ENCODE measurements around the gene JMY. TPM values are rescaled to one million over a fixed set of nuclear protein-coding genes. Genes with fewer than 3 reads are reported as not detected.
A peak's percentile ranks its signal among the peaks of the same experiment; 100 is the strongest.

JMY gene
- 10 to 100 TPM; 27.1 to 27.3 TPM for total RNA-seq
- 1 to 10 TPM; 5.3 to 5.7 (median 5.6) TPM for polyA plus RNA-seq
- 40.8 to 319 (median 118) reads per million in 6 experiments for total RNA-seq

DNA sequence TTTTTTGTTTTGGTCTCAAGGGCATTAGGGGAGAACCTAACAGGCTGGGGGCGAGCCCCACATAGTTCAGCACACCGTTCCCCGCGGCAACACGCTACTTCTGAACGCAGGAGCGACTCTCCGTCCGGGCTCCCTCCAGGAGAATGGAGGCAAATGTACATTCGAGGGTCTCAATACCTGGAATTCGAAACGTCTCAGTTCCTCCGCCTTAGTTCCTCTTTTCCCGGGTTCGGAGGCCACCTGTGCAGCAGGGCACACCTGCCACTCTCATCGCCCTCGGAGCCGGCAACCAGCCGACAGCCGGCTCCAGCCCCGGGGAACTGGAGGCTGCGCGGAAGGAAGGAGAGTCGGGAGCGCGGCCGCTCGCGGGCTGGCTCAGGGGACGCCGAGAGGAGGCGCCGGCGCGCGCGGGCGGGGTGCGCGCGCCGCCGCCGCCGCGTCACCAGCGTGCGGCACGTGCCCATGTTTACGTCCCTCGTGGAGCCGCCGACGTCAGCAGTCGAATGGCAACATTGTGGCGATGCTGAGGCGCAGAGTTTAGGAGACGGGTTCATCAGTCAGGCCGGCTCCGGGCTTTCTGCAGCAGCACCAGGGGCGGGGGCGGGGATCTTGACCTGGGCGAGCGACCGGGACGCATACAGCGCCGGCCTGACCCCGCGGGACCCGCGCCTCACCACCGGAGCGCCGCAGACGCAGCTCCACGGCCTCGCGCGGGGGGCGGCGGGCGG lies at the start of gene JMY:
Gene JMY (plus strand): TSS at position 498 of the 728 bp plus-strand sequence. CDS start 520 bp downstream, outside the sequence.
- H3K4me1 Mint-ChIP-seq: peaks cover 10 to 35% (median 28%) of the 10 kb centered on the region in 4 donors
- peak within 1 kb of the TSS; percentile 93 to 99 (median 97) for H3K27ac Mint-ChIP-seq
- no peaks in the 10 kb centered on the region for H3K27me3 Mint-ChIP-seq
- H3K4me3 Mint-ChIP-seq: peak within 1 kb of the TSS; percentile 86 to 99 (median 96)
- ATAC-seq (peak; percentile 81 to 84), DNase-seq (peak; percentile 76 to 93 (median 86))
- POLR2A ChIA-PET: interaction anchor here (0.6 to 2.9 kb wide), 6 partner anchors 17 to 875 kb away, joined by 3 to 17 read pairs (median 3); partner anchors contain the start of genes ARSB and SCAMP1
- H3K9me3 Mint-ChIP-seq: no peaks in the 10 kb centered on the region
- H3K36me3 Mint-ChIP-seq: peaks cover 0 to 6% (median 0%) of the 10 kb centered on the region in 3 donors

- Mint-ChIP-seq H3K9me3 (no peaks in the 10 kb centered on the region), H3K27ac (no peak overlapping the region), H3K4me1 (no peaks in the 10 kb centered on the region), H3K27me3 (no peaks in the 10 kb centered on the region), H3K36me3 (no peaks in the 10 kb centered on the region), H3K4me3 (no peak overlapping the region)
- ATAC-seq (no peak), DNase-seq (no peak)
- POLR2A ChIA-PET: no interaction called here
Measured at GRCh38 chr5:79186455-79186854, 49.5 kb upstream of the JMY start.

DNA sequence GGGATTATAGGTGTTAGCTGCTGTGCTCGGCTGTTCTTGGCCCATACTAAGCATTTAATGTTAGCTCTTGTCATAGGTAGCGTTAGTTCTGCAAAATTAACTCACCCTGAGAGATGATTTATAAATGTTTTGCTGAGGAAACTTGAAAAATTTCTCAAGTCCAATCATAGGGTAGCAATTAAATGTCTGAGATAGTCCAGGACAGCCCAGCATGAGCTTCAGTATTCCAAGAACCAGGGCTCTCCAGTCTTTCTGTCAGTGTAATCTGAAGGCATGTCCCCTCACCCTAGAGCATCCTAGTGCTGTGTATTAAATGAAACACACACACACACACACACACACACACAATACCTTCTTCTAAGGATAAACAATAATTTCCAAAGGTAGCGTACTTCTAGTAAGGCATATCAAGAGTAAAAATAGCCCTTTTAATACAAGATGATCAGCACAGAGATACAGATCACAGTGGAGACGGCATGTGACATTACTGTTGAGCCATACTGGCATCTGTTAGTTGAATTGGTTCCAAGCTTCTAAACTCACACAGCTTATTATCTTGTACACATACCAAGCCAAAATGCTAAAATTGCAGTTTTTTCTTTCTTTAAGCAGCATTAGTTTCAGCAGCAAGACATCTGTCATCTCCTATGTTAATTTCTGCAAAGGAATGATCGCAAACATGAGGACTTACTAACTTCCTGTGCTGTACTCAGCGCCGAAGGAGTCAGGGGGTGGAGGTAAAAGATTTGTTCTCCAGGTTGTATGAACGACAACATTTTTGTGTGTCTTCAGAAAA lies 46.3 kb upstream of the JMY start:
- Mint-ChIP-seq H3K4me1 (no peaks in the 10 kb centered on the region), H3K36me3 (no peaks in the 10 kb centered on the region), H3K27ac (no peak overlapping the region), H3K27me3 (no peaks in the 10 kb centered on the region), H3K4me3 (no peak overlapping the region), H3K9me3 (no peaks in the 10 kb centered on the region)
- POLR2A ChIA-PET: no interaction called here
- DNase-seq (no peak), ATAC-seq (no peak)

- ATAC-seq: no peak
- POLR2A ChIA-PET: no interaction called here
Measured at GRCh38 chr5:79190235-79190529, 45.7 kb upstream of the JMY start.

DNA sequence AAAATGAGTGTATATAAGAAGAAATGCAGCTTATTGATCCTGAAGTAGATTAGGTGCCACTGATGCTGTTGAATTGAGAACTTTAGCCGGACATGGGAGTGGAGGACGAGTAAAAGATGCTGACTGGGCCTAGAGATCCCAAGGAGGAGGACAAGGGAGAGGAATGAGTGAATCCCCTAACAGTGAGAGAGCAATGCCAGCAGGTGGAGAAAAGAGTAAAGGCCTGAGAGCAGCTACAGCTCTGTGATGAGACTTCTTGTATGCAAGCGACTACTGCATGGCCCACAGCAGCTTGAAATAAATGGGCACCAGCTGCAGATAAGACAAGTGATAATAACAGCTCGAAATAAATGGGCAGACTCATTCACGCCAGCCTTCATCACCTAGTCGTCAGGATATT lies 44.5 kb upstream of the JMY start:
- ATAC-seq: no peak
- POLR2A ChIA-PET: interaction anchor here (0.7 kb wide), 1 partner anchor 46 kb away, joined by 4 read pairs; no protein-coding TSS in a partner anchor
- Mint-ChIP-seq H3K36me3 (no peaks in the 10 kb centered on the region), H3K9me3 (no peaks in the 10 kb centered on the region), H3K4me1 (no peaks in the 10 kb centered on the region), H3K4me3 (no peak overlapping the region), H3K27me3 (no peaks in the 10 kb centered on the region), H3K27ac (peak overlapping the region in 2 of 10 donors; percentile 1 to 16)
- DNase-seq: no peak

More at GRCh38 chr5:79190235-79190529, 45.7 kb upstream of the JMY start:
- H3K27me3 Mint-ChIP-seq: no peaks in the 10 kb centered on the region
- no peak overlapping the region for H3K4me3 Mint-ChIP-seq
- no peaks in the 10 kb centered on the region for H3K36me3 Mint-ChIP-seq
- H3K4me1 Mint-ChIP-seq: no peaks in the 10 kb centered on the region
- no peaks in the 10 kb centered on the region for H3K9me3 Mint-ChIP-seq
- no peak for DNase-seq
- no peak overlapping the region for H3K27ac Mint-ChIP-seq

DNA sequence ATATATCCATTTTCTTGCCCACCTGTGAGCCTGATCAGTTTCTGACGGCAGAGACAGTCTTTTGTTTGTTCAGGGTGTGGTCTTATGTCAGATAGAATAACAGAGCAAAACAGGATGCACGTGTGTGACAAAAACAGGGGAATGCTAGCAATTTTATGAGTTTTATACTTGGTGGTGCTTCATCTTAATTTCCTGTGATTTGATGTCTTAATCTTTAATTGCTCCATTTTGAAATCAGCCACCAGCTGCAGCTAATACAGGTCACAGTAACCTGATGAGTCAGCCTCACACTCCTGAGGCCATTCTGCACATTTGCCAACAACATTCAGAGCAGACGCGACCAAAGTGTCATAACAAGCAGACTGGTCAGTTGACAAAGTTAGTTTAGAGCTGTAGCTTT lies 42.3 kb upstream of the JMY start:
- no peaks in the 10 kb centered on the region for H3K36me3 Mint-ChIP-seq
- ATAC-seq (no peak), DNase-seq (no peak)
- POLR2A ChIA-PET: no interaction called here
- H3K27me3 Mint-ChIP-seq: no peaks in the 10 kb centered on the region
- no peak overlapping the region for H3K4me3 Mint-ChIP-seq
- H3K9me3 Mint-ChIP-seq: no peaks in the 10 kb centered on the region
- no peaks in the 10 kb centered on the region for H3K4me1 Mint-ChIP-seq
- H3K27ac Mint-ChIP-seq: no peak overlapping the region

- POLR2A ChIA-PET: no interaction called here
- ATAC-seq (peak; percentile 49 to 56), DNase-seq (peak in 1 of 10 donors; percentile 4)
- H3K36me3 Mint-ChIP-seq: no peaks in the 10 kb centered on the region
- no peaks in the 10 kb centered on the region for H3K4me1 Mint-ChIP-seq
- no peaks in the 10 kb centered on the region for H3K9me3 Mint-ChIP-seq
- no peak overlapping the region for H3K27ac Mint-ChIP-seq
- no peaks in the 10 kb centered on the region for H3K27me3 Mint-ChIP-seq
- H3K4me3 Mint-ChIP-seq: no peak overlapping the region
Measured at GRCh38 chr5:79200573-79201183, 35.3 kb upstream of the JMY start.

- no peak overlapping the region for H3K4me3 Mint-ChIP-seq
- ATAC-seq (no peak), DNase-seq (no peak)
- no peaks in the 10 kb centered on the region for H3K4me1 Mint-ChIP-seq
- no peaks in the 10 kb centered on the region for H3K27me3 Mint-ChIP-seq
- H3K36me3 Mint-ChIP-seq: no peaks in the 10 kb centered on the region
- POLR2A ChIA-PET: no interaction called here
- no peaks in the 10 kb centered on the region for H3K9me3 Mint-ChIP-seq
- no peak overlapping the region for H3K27ac Mint-ChIP-seq
Measured at GRCh38 chr5:79201206-79201605, 34.7 kb upstream of the JMY start.

- H3K27ac Mint-ChIP-seq: no peak overlapping the region
- DNase-seq: no peak
Measured at GRCh38 chr5:79202076-79202475, 33.9 kb upstream of the JMY start.

DNA sequence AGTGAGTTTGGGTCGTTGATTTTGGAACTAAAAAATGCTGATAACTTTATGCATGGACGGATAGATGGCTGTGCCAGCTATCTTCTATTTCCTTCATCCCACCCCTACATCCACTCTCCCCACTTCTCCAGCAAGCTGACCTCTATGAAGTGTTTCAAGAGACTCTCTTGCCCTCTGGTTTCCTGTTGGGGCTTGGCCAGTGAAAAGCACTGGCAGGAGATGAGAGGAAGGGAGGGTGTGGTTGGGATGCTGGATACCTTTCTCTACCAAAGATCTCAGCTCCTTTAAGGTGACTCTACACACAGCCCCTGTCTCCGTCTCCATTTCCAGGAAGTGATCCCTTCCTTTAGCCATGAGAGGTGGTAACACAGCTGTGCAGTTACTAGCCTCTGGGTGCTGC lies 30.0 kb upstream of the JMY start:
- H3K36me3 Mint-ChIP-seq: no peaks in the 10 kb centered on the region
- no peak for ATAC-seq
- POLR2A ChIA-PET: no interaction called here
- H3K4me1 Mint-ChIP-seq: no peaks in the 10 kb centered on the region
- DNase-seq: no peak
- H3K9me3 Mint-ChIP-seq: no peaks in the 10 kb centered on the region
- no peaks in the 10 kb centered on the region for H3K27me3 Mint-ChIP-seq
- H3K27ac Mint-ChIP-seq: no peak overlapping the region
- no peak overlapping the region for H3K4me3 Mint-ChIP-seq

More at GRCh38 chr5:79202076-79202475, 33.9 kb upstream of the JMY start:
- Mint-ChIP-seq H3K4me1 (no peaks in the 10 kb centered on the region), H3K4me3 (no peak overlapping the region), H3K9me3 (no peaks in the 10 kb centered on the region), H3K36me3 (no peaks in the 10 kb centered on the region), H3K27me3 (no peaks in the 10 kb centered on the region)
- POLR2A ChIA-PET: no interaction called here
- no peak for ATAC-seq

DNA sequence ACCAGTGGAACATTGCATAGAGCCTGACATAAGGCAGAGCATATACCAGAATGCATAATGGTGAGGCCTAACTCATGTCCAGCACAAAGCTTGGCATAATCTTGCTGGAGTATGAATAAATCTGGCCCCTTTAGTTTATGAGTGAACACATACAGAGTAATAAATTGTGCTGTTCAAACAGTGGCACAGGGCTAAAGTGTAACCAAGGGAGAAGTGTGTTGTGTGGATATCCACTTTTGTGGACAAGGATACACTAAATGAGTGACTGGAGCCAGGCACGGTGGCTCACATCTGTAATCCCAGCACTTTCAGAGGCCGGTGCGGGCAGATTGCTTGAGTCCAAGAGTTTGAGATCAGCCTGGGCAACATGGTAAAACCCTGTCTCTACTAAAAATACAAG lies 29.4 kb upstream of the JMY start:
- Mint-ChIP-seq H3K4me3 (no peak overlapping the region), H3K27me3 (no peaks in the 10 kb centered on the region), H3K9me3 (no peaks in the 10 kb centered on the region), H3K36me3 (no peaks in the 10 kb centered on the region), H3K4me1 (no peaks in the 10 kb centered on the region), H3K27ac (peak overlapping the region in 2 of 10 donors; percentile 11 to 25)
- DNase-seq (no peak), ATAC-seq (no peak)
- POLR2A ChIA-PET: no interaction called here

- Mint-ChIP-seq H3K4me1 (no peaks in the 10 kb centered on the region), H3K4me3 (no peak overlapping the region), H3K27ac (no peak overlapping the region), H3K27me3 (no peaks in the 10 kb centered on the region), H3K36me3 (no peaks in the 10 kb centered on the region), H3K9me3 (no peaks in the 10 kb centered on the region)
- POLR2A ChIA-PET: no interaction called here
- ATAC-seq (no peak), DNase-seq (no peak)
Measured at GRCh38 chr5:79209505-79209904, 26.4 kb upstream of the JMY start.

Data from naive thymus-derived CD8-positive, alpha-beta T cell (primary cell).